IPS DF 4.7 (cell line): ENCODE measurements around the gene CCDC92B.
"Not testable (repeated sequence)": the region's sequence is repeated elsewhere in the genome, so short reads cannot be mapped to it uniquely, and the experiment has no call there.

Source experiments
- DNase-seq: peaks from one replicate; pipeline ENCODE4 v3.0.0-alpha.2; 2013; ENCODE audit warnings: low spot score; ENCODE audit errors: extremely low read depth

The CCDC92B gene

GRCh38 chr17:2690165-2691068 is 59.0 kb downstream of the CCDC92B start:
- no peak for DNase-seq

DNA sequence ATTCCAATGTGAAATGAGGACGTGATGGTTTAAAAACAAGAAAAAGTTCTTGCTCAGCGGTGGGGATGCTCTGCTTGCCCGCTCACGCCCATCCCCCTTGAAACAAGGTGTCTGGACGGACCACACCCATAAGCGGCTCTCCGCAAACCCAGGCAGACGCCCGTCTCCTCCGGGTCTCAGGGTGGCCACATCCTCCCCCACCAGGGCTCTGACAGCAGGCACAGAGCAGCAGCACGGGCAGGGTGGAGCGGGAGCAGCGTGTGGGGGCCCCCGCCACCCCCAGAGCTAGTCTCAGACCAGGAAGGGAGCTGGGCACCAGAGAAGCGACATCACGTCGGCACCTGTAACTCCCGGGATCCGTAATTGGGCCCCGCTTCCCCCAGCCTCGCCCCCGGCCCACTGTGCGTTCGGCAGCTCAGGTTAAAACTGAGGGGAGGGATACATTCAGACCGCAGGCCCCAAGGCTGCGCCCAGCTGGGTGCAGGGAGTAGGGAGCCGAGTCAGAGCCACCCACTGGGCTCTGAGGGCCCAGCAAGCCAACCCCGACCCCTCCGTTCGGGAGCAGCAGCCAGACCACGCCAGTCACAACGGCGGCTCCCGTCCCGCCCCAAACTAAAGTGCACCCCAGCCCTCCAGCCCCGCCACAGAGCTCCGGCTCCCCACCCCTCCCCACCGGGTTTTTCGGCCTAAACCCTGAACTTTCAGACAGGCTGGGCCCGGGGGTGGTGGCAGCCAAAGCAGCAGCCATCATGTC is 59.9 kb downstream of the CCDC92B start:
- DNase-seq, result no peak

- no peak for DNase-seq
Measured at GRCh38 chr17:2688351-2689342, 60.8 kb downstream of the CCDC92B start.

GRCh38 chr17:2687074-2687418 is 62.4 kb downstream of the CCDC92B start:
- DNase-seq, result no peak

- no peak for DNase-seq
Measured at GRCh38 chr17:2685696-2686095, 63.8 kb downstream of the CCDC92B start.

DNA sequence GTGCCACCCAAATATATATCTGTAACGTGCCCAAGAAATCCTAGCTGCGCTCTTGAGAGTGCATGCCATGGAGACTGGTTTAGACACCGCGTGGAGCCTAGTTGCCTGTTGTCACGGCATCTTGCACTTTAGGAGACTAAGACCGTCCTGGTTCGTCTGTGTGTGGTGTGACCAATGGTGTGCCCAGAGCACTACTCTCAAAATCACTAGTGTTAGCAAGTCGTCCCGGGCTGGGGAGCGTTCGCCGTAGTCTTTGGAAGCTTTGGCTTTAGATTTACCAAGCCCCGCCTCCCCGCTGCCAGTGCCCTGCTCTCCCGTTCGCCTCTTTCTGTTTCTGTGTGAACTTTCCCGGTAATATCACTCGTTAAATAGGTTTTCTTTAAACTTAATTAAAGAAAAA is 64.9 kb downstream of the CCDC92B start:
- no peak for DNase-seq

- DNase-seq, result no peak
Measured at GRCh38 chr17:2683912-2684311, 65.5 kb downstream of the CCDC92B start.

DNA sequence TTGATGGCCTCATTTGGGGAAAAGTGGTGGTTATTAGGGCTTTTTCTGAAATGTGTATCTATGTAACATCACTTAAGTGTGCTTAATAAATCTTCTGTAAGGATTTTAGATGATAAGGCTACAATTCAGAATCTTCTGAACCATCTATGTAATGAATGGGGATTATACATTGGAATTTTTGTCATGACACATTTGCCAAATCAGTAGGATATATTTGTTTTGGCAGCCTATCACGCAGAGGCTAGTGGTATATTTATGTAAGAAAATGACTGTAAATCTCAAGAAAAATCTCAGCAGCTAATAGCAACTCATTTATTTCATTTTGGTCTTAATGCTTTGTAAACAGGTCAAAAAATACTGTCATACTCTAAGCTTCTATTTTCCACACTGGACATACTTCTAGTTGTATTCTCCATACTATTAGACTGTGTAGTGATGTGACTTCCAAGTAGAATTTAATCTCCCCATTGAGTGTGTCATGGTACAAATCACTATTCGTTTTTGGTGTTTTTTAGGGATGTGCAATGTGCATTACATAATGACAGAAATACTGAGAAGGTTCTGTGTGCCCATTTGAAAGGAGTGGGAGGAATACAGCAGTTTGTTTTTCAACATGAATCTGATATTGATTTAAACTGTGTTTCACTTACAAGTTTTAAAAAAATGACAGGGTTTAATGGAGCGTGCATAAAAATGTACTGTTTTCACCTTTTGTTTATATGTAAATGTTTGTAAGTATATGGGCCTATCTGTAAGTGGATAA is 67.1 kb downstream of the CCDC92B start:
- DNase-seq, result no peak

- no peak for DNase-seq
Measured at GRCh38 chr17:2681650-2682049, 67.8 kb downstream of the CCDC92B start.

GRCh38 chr17:2680961-2681360 is 68.5 kb downstream of the CCDC92B start:
- no peak for DNase-seq

GRCh38 chr17:2679247-2679646 is 70.2 kb downstream of the CCDC92B start:
- not testable (repeated sequence) for DNase-seq
